Stimulated activated CD4-positive, alpha-beta T cell treated with anti-CD3 and anti-CD28 coated beads, TNF-alpha, amount 100 ng/mL, for 48 hours (primary cell): ENCODE results near the gene KLHL17.
"Not testable (repeated sequence)": the region's sequence is repeated elsewhere in the genome, so short reads cannot be mapped to it uniquely, and the experiment has no call there.

Experiments
- DNase-seq, 3 donors: peaks; one replicate each; pipeline ENCODE4 v3.0.0-alpha.2; 2020; ENCODE audit warnings: low read depth in 3 of 3

The KLHL17 gene

GRCh38 chr1:967466-968343 lies 7.3 kb downstream of the KLHL17 start:
- no peak for DNase-seq

- DNase-seq: no peak
These were observed 9.0 kb downstream of the KLHL17 start for GRCh38 chr1:969260-969855.

GRCh38 chr1:970242-970972 lies 10.0 kb downstream of the KLHL17 start:
- DNase-seq: no peak

GRCh38 chr1:970973-971730 lies 10.8 kb downstream of the KLHL17 start:
- no peak for DNase-seq

- no peak for DNase-seq
These were observed 11.5 kb downstream of the KLHL17 start for GRCh38 chr1:971751-972506.

- no peak for DNase-seq
These were observed 12.5 kb downstream of the KLHL17 start for GRCh38 chr1:972726-973458.

GRCh38 chr1:973459-974292 lies 13.3 kb downstream of the KLHL17 start:
- DNase-seq: no peak

GRCh38 chr1:974293-974640 lies 13.9 kb downstream of the KLHL17 start:
- DNase-seq: no peak

- no peak for DNase-seq
These were observed 14.4 kb downstream of the KLHL17 start for GRCh38 chr1:974687-975328.

- no peak for DNase-seq
These were observed 15.0 kb downstream of the KLHL17 start for GRCh38 chr1:975365-975764.

- peak in 1 of 3 donors; percentile 35 for DNase-seq
These were observed 15.7 kb downstream of the KLHL17 start for GRCh38 chr1:975896-976683.

GRCh38 chr1:976791-977190 lies 16.4 kb downstream of the KLHL17 start:
- DNase-seq: not testable (repeated sequence)

GRCh38 chr1:978069-978834 lies 17.9 kb downstream of the KLHL17 start:
- DNase-seq: no peak

- DNase-seq: no peak
These were observed 18.7 kb downstream of the KLHL17 start for GRCh38 chr1:978835-979743.

- DNase-seq: no peak
These were observed 19.3 kb downstream of the KLHL17 start for GRCh38 chr1:979744-980072.

GRCh38 chr1:980137-980571 lies 19.8 kb downstream of the KLHL17 start:
- no peak for DNase-seq
